SK-N-SH treated with all-trans-retinoic acid at 6 μM for 48 hours (cell line): Measurements from ENCODE around the gene LCORL.

Experiments
- ARNTL ChIP-seq: fragments of 450-650 bp; formaldehyde crosslinking; IDR thresholded peaks from 2 replicates; pipeline ENCODE4 v1.5.0; 2020; ENCODE audit warnings: low read depth, mild to moderate bottlenecking, moderate library complexity, borderline replicate concordance
- TOX ChIP-seq: fragments of 250-450 bp; sonication (Bioruptor Pico); IDR thresholded peaks from 2 replicates; pipeline ENCODE4 v1.8.0; 2021; ENCODE audit warnings: mild to moderate bottlenecking, moderate library complexity, borderline replicate concordance
- ZFP3 ChIP-seq: fragments of 250-450 bp; sonication (Bioruptor Pico); IDR thresholded peaks from 2 replicates; pipeline ENCODE4 v1.5.0; 2020; ENCODE audit warnings: mild to moderate bottlenecking, moderate library complexity

- no peak for TF ChIP-seq TOX (CRISPR knock-in tag)
- no peak; the same call in 1 of the 2 replicates for TF ChIP-seq ZFP3
- TF ChIP-seq ARNTL = no peak
Observed at GRCh38 chr4:18021470-18021719, 160 bp downstream of the LCORL start.
